DMS 273 (cell line): ENCODE results near the gene MRTO4.
"Not testable (repeated sequence)": the region's sequence is repeated elsewhere in the genome, so short reads cannot be mapped to it uniquely, and the experiment has no call there.

Experiments
- DNase-seq: peaks from one replicate; lab custom pipeline; 2025; ENCODE audit not compliant: unreplicated experiment; lab: John Stamatoyannopoulos, UW

The MRTO4 gene

DNA sequence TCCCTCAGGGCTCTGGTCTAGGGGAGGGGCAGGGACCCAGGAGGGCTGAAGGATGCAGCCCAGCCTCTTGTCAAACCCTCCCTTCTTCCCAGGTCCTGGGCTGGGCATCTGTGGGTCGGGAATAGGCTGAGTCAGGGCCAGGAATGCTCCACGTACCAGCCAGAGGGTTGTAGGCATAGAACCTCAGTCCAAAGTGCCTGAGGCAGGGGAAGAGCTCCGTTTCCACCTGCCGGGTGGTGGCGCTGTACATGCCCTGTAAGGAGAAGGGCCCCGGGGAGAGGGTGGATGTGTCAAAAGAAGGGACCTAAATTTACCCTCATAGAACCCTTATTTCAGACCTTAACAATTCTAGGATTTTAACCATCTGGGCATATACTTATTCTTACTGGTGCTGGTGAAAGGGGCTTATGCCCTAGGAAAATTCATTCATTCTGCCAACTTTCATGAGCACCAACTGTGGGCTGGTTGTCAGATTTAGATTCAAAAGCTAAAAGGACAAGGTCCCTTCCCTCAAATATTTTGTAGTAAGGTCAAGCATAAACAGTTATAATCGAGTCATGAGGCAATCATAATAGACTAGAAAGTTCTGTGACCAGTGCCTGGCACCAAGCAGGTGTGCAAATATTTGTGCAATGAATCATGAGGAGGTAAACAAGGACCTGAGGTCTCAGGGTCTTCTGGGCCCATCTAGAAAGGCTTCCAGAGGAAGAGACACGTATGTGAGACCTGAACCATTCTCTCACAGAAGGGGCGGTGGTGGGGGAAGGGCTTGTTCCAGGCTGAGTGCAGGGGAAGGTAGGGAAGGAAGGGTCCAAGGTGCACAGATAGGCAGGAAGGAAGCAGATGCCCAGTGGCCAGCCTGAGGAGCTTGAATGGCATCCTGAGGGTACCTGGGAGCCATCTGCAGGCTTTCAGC is 18.1 kb downstream of the MRTO4 start:
- not testable (repeated sequence) for DNase-seq

DNA sequence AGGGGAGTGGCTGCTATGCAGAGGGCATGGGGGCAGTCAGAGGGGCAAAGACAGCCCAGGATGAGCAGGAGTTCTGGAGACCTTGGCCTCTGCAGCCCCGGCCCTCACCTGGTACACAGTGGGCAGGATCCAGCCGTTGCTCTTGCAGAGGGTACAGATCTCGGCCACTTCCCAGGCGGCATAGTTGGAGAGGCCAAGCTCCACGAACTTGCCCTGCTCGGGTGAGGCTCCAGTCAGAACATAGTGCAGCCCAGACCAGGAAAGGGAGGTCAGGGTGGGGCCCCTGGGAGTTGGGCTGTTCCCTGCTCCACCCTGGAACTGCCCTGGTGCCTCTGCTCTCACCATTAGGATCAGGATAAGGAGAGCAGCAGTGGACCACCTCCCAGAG is 18.7 kb downstream of the MRTO4 start:
- DNase-seq, result not testable (repeated sequence)

DNA sequence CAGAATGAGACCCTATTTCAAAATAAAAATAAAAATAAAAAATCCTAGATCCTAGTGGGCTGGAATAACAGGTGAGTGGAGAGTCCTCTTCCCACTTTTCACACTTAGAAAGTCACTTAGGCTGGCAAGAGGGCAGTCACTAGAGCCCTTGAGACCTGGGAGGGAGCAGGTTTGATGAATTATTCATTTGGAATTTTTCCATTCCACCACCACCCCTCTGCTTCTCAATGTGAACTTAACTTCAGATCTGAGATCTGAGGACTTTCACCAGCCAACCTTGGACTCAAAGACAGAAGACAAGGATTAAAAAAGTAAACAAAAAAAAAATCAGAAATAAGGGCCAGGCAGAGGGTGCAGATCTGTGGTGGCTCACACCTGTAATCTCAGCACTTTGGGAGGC is 20.5 kb downstream of the MRTO4 start:
- DNase-seq, result no peak

DNA sequence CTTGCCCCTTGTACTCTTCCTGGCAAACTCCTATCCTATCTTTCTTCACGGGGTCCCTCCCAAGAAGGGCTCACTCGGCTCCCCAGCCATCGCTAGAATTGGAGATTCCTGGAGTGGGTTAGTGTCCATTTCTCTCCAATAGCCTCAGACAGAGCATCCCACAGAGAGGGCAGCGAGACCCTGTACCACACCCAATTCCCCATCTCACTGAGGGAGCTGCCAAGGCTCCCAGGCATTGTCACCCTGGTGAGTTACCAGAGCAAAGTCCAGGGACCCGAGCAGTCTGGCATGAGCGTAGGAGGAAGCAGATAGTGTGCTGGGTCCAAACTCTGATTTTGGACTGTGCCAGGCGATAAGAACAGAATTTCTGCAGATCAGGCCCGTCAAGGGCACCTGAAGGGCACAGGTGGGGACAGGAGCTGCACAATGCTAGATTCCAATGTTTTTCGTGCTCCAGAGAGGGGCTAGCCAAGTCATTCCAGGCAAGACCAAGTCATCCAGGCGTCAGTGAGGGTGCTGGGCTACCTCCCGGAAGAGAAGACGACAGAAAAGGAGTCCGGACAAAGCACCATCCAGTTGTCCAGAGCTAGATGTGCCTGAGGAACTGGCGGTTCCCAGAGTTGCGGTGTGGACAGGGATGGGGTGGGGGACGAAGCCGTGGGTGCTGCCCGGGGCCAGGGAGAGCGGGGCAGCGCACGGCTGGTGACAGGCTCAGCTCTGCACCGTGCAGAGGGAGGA is 21.7 kb downstream of the MRTO4 start:
- DNase-seq, result no peak

DNA sequence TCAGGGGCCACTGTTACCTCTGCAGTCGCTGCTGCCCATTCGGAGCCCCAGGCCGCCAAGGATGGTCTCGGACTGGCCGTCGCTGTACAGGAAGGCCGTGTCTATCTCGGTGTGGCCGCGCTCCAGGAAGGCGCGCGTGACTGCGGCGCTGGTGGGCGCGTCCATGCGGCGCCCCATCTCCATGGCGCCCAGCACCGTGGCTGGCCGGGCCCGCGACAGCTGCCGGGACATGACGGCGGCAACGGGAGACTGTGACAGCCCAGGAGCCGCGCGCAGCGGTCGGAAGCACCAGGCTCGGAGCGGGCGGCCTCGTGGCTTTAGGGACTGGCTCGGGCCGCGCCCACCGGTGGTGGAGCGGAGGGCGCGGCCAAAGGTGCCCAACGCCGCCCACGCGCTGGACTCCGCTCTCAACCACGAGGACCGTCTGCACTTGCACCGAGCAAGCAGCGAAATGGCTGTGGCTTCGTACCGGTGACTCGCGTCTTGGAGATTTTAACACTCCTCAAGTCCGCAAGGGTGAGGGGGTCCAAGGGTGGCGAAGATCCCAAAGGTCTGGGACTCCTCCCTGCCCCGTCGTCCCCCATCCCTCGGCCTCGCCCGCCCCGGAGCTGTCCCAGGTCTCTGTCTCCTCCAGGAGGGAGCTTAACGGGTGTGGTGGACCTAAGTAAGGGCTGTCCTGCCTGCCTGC is 22.4 kb downstream of the MRTO4 start:
- not testable (repeated sequence) for DNase-seq

DNA sequence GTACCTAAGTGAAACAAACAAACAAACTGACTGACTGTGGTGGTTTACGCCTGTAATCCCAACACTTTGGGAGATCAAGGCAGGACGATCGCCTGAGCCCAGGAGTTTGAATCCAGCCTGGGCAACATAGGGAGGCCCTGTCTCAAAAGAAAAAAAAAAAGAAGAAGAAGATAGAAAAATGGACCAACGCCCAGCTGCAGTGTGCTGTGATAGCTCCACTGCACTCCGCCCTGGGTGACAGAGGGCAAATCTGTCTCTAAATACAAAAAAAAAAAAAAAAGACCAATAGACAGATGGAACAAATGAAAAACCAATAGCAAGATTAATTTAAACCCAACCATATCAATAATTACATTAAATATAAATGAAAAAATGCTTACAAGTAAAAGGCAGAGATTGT is 23.0 kb downstream of the MRTO4 start:
- no peak for DNase-seq

DNA sequence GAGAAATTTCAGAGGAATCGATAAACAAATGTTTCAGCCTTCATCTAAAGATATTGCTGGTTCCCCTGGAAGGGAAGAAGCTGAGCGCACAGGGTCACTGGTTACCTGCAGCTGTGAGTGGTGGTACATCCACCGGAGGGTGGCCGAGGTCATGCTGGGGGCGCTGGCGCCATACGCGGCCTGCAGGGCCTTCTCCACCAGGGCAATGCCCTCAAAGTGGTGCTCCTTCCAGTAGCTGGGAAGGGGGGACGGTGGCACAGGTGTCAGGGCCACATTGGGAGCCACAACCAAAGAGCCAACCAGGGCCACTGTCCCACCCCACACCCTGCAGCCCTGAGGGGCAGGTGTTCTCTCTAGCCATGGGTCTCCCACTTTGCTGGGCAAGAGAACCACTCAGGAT is 32.3 kb downstream of the MRTO4 start:
- DNase-seq, result no peak

DNA sequence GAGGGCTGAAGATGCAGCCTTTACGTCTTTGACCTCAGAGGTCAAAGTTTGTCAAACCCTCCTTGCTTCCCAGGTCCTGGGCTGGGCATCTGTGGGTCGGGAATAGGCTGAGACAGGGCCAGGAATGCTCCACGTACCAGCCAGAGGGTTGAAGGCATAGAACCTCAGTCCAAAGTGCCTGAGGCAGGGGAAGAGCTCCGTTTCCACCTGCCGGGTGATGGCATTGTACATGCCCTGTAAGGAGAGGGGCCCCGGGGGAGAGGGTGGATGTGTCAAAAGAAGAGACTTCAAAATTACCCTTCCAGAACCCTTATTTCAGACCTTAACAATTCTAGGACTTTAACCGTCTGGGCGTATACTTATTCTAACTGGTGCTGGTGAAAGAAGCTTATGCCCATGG is 33.3 kb downstream of the MRTO4 start:
- DNase-seq, result no peak

DNA sequence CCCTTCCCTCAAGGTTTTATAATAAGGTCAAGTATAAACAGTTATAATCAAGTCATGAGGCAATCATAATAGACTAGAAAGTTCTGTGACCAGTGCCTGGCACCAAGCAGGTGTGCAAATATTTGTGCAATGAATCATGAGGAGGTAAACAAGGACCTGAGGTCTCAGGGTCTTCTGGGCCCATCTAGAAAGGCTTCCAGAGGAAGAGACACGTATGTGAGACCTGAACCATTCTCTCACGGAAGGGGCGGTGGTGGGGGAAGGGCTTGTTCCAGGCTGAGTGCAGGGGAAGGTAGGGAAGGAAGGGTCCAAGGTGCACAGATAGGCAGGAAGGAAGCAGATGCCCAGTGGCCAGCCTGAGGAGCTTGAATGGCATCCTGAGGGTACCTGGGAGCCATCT is 33.8 kb downstream of the MRTO4 start:
- not testable (repeated sequence) for DNase-seq

DNA sequence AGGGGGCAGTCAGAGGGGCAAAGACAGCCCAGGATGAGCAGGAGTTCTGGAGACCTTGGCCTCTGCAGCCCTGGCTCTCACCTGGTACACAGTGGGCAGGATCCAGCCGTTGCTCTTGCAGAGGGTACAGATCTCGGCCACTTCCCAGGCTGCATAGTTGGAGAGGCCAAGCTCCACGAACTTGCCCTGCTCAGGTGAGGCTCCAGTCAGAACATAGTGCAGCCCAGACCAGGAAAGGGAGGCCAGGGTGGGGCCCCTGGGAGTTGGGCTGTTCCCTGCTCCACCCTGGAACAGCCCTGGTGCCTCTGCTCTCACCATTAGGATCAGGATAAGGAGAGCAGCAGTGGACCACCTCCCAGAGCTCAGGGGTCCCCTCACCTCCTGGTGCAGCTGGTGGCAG is 34.2 kb downstream of the MRTO4 start:
- DNase-seq, result not testable (repeated sequence)

DNA sequence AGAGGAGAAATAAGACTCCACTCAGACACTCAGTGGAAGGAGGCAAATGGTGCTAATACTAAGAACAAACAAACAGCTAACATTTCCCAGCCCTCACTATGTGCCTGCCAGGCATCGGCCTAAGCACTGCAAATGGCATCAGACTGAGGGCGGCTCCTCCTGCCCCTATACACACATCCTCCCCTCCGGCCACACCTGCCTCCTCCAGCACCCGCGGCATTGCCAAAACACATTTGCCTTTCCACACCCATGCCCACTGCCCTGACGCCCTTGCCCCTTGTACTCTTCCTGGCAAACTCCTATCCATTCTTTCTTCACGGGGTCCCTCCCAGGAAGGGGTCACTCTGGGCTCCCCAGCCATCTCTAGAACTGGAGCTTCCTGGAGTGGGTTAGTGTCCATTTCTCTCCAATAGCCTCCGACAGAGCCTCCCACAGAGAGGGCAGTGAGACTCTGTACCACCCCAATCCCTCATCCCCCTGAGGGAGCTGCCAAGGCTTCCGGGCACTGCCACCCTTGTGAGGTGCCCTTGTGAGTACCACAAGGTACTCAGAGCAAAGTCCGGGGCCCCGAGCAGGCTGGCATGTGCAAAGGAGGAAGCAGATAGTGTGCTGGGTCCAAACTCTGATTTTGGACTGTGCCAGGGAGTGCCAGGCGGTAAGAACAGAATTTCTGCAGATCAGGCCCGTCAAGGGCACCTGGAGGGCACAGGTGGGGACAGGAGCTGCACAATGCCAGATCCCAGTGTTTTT is 36.0 kb downstream of the MRTO4 start:
- no peak for DNase-seq

DNA sequence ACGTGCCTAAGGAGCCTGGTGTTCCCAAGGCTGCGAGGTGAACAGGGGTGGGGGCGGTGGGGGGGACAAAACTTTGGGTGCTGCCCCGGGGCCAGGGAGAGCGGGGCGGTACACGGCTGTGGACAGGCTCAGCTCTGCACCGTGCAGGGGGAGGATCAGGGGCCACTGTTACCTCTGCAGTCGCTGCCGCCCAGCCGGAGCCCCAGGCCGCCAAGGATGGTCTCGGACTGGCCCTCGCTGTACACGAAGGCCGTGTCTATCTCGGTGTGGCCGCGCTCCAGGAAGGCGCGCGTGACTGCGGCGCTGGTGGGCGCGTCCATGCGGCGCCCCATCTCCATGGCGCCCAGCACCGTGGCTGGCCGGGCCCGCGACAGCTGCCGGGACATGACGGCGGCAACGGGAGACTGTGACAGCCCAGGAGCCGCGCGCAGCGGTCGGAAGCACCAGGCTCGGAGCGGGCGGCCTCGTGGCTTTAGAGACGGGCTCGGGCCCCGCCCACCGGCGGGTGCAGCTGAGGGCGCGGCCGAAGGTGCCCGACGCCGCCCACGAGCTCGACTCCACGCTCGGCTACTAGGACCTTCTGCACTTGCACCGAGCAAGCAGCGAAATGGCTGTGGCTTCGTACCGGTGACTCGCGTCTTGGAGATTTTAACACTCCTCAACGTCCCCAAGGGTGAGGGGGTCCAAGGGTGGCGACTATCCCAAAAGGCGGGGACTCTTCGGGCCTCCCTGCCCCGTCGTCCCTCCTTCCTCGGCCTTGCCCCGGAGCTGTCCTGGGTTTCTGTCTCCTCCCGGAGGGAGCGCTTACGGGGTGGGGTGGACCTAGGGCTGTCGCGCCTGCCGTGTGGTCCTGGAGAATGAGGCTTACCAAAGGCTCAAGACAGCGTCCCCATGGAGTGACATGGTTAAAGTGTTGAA is 37.0 kb downstream of the MRTO4 start, which contains the start of gene AKR7A3:
TSS of gene AKR7A3 (minus strand) at position 447 of the 918 bp plus-strand sequence. CDS start at position 386, 61 bp downstream.
- DNase-seq, result not testable (repeated sequence)

DNA sequence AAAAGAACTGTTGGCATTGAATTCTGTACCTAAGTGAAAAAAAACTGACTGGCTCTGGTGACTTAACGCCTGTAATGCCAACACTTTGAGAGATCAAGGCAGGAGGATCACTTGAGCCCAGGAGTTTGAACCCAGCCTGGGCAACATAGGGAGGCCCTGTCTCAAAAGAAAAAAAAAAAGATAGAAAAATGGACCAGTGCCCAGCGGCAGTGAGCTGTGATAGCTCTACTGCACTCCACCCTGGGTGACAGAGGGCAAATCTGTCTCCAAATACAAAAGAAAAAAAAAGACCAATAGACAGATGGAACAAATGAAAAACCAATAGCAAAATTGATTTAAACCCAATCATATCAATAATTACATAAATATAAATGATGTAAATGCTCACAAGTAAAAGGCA is 37.6 kb downstream of the MRTO4 start:
- no peak for DNase-seq

DNA sequence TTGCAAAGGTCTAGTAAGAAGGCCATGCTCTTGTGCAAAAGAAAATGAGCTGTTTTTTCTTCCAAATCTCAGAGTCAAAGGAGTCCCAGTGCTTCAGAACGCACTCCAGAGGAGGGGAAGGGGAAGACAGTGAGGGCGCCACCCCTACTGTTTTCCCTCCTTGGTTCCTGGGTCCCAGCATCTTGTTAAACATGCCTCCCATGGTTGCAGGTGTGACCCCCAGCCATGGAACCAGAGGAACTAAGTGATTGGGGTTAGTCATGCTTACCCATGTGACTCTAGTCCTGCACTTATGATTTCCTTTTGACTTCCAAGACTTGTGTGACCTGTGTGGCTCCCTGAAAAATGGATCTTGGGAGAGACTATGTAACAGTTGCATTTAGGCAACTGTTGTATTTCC is 43.0 kb downstream of the MRTO4 start:
- DNase-seq, result no peak

DNA sequence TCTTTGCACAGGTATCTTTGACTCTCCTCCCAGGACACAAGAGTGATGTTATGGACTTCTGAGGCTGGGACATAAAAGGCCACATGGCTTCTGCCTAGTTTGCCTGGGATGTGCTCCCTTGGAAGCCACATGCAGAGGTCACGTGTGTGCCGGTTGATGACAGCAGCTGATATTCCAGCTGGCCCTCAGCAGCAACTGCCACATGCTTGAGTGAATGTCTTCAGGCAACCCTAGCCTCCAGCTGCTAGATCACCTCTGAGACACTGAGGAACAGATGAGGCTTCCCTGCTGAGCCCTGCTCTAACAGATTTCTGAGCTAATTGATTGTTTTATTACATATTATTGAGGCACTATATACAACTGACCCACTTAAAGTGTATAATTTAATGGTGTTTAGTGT is 48.6 kb downstream of the MRTO4 start:
- DNase-seq, result peak; percentile 23

DNA sequence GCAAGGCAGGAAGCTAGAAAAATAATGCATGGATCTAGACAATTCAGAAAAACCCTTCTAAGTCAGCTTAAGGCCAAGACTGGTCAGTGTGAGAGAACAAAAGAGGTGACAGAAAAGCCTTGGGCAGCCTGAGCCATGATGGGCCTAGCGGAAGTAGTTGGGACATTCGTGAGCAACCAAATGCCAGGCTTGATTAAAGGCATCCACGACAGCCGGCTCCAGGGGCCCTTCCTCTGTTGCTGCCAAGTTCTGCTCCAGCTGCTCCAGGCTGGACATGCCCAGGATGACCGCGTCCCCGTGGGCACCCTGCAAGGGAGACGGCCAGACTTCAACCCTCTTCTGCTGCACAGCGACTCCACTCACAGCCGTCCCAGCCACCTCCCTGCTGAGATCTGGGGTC is 52.5 kb downstream of the MRTO4 start:
- not testable (repeated sequence) for DNase-seq

DNA sequence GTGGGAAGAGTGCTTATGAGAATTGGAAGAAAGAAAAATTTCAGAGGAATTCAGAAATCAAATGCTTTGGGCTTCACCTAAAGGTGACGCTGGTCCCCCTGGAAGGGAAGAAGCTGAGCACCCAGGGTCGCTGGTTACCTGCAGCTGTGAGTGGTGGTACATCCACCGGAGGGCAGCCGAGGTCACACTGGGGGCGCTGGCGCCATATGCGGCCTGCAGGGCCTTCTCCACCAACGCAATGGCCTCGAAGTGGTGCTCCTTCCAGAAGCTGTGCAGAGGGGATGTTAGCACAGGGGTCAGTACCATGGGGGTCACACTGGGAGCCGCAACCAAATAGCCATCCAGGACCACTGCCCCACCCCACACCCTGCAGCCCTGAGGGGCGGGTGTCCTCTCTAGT is 54.3 kb downstream of the MRTO4 start:
- no peak for DNase-seq

DNA sequence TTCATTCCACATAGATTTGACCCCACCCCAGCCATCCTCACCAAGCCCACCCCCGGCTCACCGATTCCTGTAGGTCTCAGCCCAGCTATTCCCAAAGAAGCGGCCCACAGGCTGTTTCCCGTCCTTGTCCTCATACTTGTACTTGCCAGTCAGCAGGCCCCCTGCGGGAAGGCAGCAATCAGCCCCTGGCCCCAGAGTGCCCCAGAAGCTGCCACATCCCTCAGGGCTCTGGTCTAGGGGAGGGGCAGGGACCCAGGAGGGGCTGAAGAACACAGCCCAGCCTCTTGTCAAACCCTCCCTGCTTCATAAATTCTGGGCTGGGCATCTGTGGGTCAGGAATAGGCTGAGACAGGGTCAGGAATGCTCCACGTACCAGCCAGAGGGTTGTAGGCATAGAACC is 55.3 kb downstream of the MRTO4 start:
- no peak for DNase-seq

DNA sequence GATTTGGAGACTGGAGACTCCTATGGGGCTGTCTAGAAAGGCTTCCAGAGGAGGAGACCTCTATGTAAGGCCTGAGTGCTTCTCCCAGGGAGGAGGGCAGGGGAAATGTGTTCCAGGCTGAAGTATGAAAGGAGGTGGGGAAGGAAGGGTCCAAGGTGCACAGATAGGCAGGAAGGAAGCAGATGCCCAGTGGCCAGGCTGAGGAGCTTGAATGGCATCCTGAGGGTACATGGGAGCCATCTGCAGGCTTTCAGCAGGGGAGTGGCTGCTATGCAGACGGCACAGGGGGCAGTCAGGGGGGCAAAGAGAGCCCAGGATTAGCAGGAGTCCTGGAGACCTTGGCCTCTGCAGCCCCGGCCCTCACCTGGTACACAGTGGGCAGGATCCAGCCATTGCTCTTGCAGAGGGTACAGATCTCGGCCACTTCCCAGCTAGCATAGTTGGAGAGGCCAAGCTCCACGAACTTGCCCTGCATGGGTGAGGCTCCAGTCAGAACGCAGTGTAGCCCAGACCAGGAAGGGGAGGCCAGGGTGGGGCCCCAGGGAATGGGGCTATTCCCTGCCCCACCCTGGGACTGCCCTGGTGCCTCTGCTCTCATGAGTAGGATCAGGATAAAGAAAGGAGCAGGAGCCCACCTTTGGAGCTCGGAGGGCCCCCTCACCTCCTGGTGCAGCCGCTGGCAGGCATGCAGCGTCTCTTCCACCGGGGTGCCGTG is 56.3 kb downstream of the MRTO4 start:
- DNase-seq, result no peak
